Measurements from ENCODE around the gene BRIX1. TPM values are rescaled to one million over a fixed set of nuclear protein-coding genes. Genes with fewer than 3 reads are reported as not detected.

BRIX1 gene
- total RNA-seq, 4 donors from 2014 or later: 21.9 to 33.3 (median 29.8) TPM

GRCh38 chr5:34944460-34945047 is 29.0 kb downstream of the BRIX1 start:
- no peaks in the 10 kb centered on the region for H3K4me1 ChIP-seq
- no peaks in the 10 kb centered on the region for H3K9me3 ChIP-seq
- no peak overlapping the region for H3K4me3 ChIP-seq
- 91% methylated on average over 11 of the region's 11 CpGs for WGBS
- DNase-seq (ENCODE audit: low spot score in 2 of 2): no peak
- H3K27me3 ChIP-seq: no peaks in the 10 kb centered on the region
- peaks cover 59% of the 10 kb centered on the region for H3K36me3 ChIP-seq
- no peak for TF ChIP-seq POLR2A (IDR thresholded peaks at IDR 0.05)
- H3K27ac ChIP-seq: no peak overlapping the region

- 98% methylated on average over 1 of the region's 1 CpG for WGBS
- H3K27ac ChIP-seq: no peak overlapping the region
- H3K4me3 ChIP-seq: no peak overlapping the region
- DNase-seq (ENCODE audit: low spot score in 2 of 2): no peak
- TF ChIP-seq, protein P1, sequence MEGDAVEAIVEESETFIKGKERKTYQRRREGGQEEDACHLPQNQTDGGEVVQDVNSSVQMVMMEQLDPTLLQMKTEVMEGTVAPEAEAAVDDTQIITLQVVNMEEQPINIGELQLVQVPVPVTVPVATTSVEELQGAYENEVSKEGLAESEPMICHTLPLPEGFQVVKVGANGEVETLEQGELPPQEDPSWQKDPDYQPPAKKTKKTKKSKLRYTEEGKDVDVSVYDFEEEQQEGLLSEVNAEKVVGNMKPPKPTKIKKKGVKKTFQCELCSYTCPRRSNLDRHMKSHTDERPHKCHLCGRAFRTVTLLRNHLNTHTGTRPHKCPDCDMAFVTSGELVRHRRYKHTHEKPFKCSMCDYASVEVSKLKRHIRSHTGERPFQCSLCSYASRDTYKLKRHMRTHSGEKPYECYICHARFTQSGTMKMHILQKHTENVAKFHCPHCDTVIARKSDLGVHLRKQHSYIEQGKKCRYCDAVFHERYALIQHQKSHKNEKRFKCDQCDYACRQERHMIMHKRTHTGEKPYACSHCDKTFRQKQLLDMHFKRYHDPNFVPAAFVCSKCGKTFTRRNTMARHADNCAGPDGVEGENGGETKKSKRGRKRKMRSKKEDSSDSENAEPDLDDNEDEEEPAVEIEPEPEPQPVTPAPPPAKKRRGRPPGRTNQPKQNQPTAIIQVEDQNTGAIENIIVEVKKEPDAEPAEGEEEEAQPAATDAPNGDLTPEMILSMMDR (IDR thresholded peaks at IDR 0.05): no peak
- TF ChIP-seq POLR2A (IDR thresholded peaks at IDR 0.05) (no peak), EP300 (IDR thresholded peaks at IDR 0.05) (no peak), POLR2AphosphoS5 (IDR thresholded peaks at IDR 0.05) (no peak)
- H3K36me3 ChIP-seq: peaks cover 32% of the 10 kb centered on the region
- no peaks in the 10 kb centered on the region for H3K9me3 ChIP-seq
- no peaks in the 10 kb centered on the region for H3K4me1 ChIP-seq
- no peaks in the 10 kb centered on the region for H3K27me3 ChIP-seq
Observed at GRCh38 chr5:34957321-34957720, 41.8 kb downstream of the BRIX1 start.

GRCh38 chr5:34957857-34958690 is 42.6 kb downstream of the BRIX1 start:
- TF ChIP-seq, protein P1 (IDR thresholded peaks at IDR 0.05): peak in 1 of 2 donors; percentile 43
- no peak for TF ChIP-seq EP300 (IDR thresholded peaks at IDR 0.05)
- no peak for TF ChIP-seq POLR2A (IDR thresholded peaks at IDR 0.05)
- TF ChIP-seq POLR2AphosphoS5 (IDR thresholded peaks at IDR 0.05): no peak
- Histone ChIP-seq H3K27ac (no peak overlapping the region), H3K9me3 (no peaks in the 10 kb centered on the region), H3K4me1 (no peaks in the 10 kb centered on the region), H3K27me3 (no peaks in the 10 kb centered on the region), H3K36me3 (peaks cover 24% of the 10 kb centered on the region), H3K4me3 (no peak overlapping the region)
- WGBS: 43% methylated on average over 5 of the region's 5 CpGs
- no peak for DNase-seq (ENCODE audit: low spot score in 2 of 2)

DNA sequence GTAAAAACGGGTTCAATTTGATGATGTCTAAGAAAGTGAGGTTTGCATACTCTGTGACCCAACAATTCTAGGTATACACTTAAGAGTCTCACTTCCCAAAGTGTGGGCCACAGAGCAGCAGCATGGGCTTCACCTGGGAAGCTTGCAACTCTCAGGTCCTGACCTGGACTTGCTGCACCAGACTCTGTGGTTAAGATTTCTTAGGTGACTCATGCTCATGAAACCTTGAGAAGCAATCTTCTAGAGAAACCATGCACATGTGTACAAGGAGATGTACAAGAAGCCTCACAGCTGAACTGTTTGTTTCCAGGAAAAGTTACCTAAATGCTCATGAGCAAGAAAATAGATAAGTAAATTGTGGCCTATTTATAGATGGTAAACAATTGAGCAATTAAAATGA is 43.8 kb downstream of the BRIX1 start:
- no peaks in the 10 kb centered on the region for H3K4me1 ChIP-seq
- no peaks in the 10 kb centered on the region for H3K9me3 ChIP-seq
- peaks cover 14% of the 10 kb centered on the region for H3K36me3 ChIP-seq
- DNase-seq (ENCODE audit: low spot score in 2 of 2): no peak
- no peaks in the 10 kb centered on the region for H3K27me3 ChIP-seq
- H3K27ac ChIP-seq: no peak overlapping the region
- H3K4me3 ChIP-seq: no peak overlapping the region
- TF ChIP-seq POLR2AphosphoS5 (IDR thresholded peaks at IDR 0.05) (no peak), EP300 (IDR thresholded peaks at IDR 0.05) (no peak), POLR2A (IDR thresholded peaks at IDR 0.05) (no peak)
- TF ChIP-seq, protein P1 (IDR thresholded peaks at IDR 0.05): no peak
- WGBS: 83% methylated on average over 1 of the region's 1 CpG

DNA sequence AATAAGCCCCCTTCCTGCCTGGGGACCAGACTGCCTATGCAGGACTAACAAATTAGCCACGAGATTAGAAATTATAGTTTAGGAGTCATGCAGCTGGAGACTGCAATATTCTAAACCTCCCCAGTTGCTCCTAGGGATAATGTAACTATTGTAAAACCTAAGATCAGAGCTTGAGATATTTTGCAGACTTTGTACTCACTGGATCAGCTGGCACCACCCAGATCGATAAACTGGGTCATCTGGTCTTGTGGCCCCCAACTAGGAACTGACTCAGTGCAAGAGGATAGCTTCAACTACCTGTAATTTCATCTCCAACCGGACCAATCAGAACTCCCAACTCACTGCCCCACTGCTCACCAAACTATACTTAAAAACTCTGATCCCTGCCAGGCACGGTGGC is 52.0 kb downstream of the BRIX1 start:
- H3K4me3 ChIP-seq: no peak overlapping the region
- no peaks in the 10 kb centered on the region for H3K4me1 ChIP-seq
- H3K36me3 ChIP-seq: no peaks in the 10 kb centered on the region
- H3K9me3 ChIP-seq: no peaks in the 10 kb centered on the region
- 98% methylated on average over 4 of the region's 4 CpGs for WGBS
- no peak for DNase-seq (ENCODE audit: low spot score in 2 of 2)
- no peaks in the 10 kb centered on the region for H3K27me3 ChIP-seq
- TF ChIP-seq POLR2A (IDR thresholded peaks at IDR 0.05) (no peak), EP300 (IDR thresholded peaks at IDR 0.05) (no peak), POLR2AphosphoS5 (IDR thresholded peaks at IDR 0.05) (no peak)
- TF ChIP-seq, protein P1 (IDR thresholded peaks at IDR 0.05): no peak
- no peak overlapping the region for H3K27ac ChIP-seq

Data from suprapubic skin (tissue), 4 donors.